AG04449 (cell line): ENCODE measurements around the gene ERCC6.
A peak's percentile ranks its signal among the peaks of the same experiment; 100 is the strongest.

ENCODE experiments used
- CTCF ChIA-PET: fragments of 350-600 bp; formaldehyde crosslinking; extraction: SDS; loops from one replicate; lab custom pipeline; 2021; ENCODE audit warnings: antibody characterized with exemption; lab: Yijun Ruan, JAX
- POLR2A ChIA-PET: fragments of 400-600, 350-600 bp; formaldehyde crosslinking; extraction: SDS; loops from one replicate; lab custom pipeline; 2020; ENCODE audit warnings: antibody characterized with exemption, inconsistent platforms; lab: Yijun Ruan, JAX
- DNase-seq: peaks from one replicate; pipeline ENCODE4 v3.0.0-alpha.2; 2010; ENCODE audit warnings: low read depth, low spot score
- H3K4me3 ChIP-seq: 2 replicates; pipeline ENCODE4 v1.5.1; 2011; ENCODE audit warnings: low read depth, mild to moderate bottlenecking, control low read depth, low read length
- CTCF ChIP-seq: IDR thresholded peaks from one replicate; pipeline ENCODE4 v1.5.1; 2011; ENCODE audit warnings: mild to moderate bottlenecking, moderate library complexity, low read length, control low read depth, inconsistent platforms; ENCODE audit not compliant: insufficient read depth; ENCODE audit errors: missing control alignments

Gene ERCC6

GRCh38 chr10:49542353-49542752, 3.4 kb upstream of the ERCC6 start:
- TF ChIP-seq CTCF: no peak
- ChIA-PET CTCF (interaction anchor here (4.0 kb wide), 1 partner anchor 49 kb away, joined by 22 read pairs; no protein-coding TSS in a partner anchor), POLR2A (no interaction called here)

GRCh38 chr10:49541762-49542161, 2.8 kb upstream of the ERCC6 start:
- no peak for DNase-seq
- H3K4me3 ChIP-seq: no peak overlapping the region
- no peak for TF ChIP-seq CTCF
- ChIA-PET CTCF (interaction anchor here (1.3 to 4.0 kb wide), 2 partner anchors 15 to 50 kb away, joined by 4 to 22 read pairs; no protein-coding TSS in a partner anchor), POLR2A (no interaction called here)

More at GRCh38 chr10:49542353-49542752, 3.4 kb upstream of the ERCC6 start:
- no peak overlapping the region for H3K4me3 ChIP-seq
- no peak for DNase-seq

- no peak overlapping the region for H3K4me3 ChIP-seq
These were observed 1.3 kb upstream of the ERCC6 start for GRCh38 chr10:49540056-49540797.

GRCh38 chr10:49539320-49539885, 482 bp upstream of the ERCC6 start:
- POLR2A ChIA-PET: interaction anchor here (0.5 to 2.8 kb wide), 4 partner anchors 11 to 933 kb away, joined by 3 to 15 read pairs (median 8); no protein-coding TSS in a partner anchor

More at GRCh38 chr10:49540056-49540797, 1.3 kb upstream of the ERCC6 start:
- DNase-seq: no peak
- TF ChIP-seq CTCF: no peak
- ChIA-PET CTCF (interaction anchor here (0.9 to 4.0 kb wide), 7 partner anchors 8 to 55 kb away, joined by 3 to 22 read pairs (median 6); no protein-coding TSS in a partner anchor), POLR2A (interaction anchor here (1.0 to 2.8 kb wide), 3 partner anchors 10 to 28 kb away, joined by 5 to 15 read pairs (median 11); no protein-coding TSS in a partner anchor)

DNA sequence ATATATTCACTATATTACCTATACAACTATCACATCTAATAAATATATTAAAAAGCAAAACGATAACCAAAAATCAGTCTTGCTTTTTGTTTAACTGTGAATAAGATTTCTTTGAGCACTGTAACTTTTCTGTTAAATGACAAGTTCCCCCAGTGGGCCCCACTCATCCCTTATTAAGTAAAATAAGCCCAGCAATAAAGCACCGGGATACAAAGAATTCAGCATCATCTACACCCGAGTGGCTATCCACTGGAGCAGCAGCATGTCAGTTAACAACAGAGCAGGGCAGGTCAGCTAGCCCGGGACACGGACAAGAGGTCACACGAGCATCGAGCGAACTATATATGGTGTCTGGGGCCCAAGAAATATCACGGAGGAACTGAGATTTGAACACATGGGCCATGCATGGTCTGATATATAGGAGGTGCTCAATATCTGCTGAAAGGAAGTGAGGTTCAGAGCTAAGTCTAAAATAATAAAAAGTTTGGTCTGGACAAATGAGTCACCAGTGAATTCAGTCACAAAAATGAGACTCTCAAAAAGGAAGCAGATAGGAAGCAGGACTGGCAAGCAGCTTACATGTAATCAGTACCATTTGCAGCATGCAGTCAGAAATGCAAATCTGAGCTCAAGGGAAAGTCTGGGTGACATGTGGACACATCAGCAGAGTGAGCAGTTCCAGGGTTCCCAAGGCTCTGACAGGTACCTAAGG, 4.1 kb downstream of the ERCC6 start:
- TF ChIP-seq CTCF: no peak
- ChIA-PET POLR2A (interaction anchor here (0.9 to 1.0 kb wide), 3 partner anchors 16 to 34 kb away, joined by 3 to 7 read pairs (median 4); no protein-coding TSS in a partner anchor), CTCF (interaction anchor here (1.0 to 1.2 kb wide), 4 partner anchors 13 to 58 kb away, joined by 3 to 5 read pairs (median 4); no protein-coding TSS in a partner anchor)
- no peak for DNase-seq
- no peak overlapping the region for H3K4me3 ChIP-seq

More at GRCh38 chr10:49539320-49539885, 482 bp upstream of the ERCC6 start:
- TF ChIP-seq CTCF: no peak
- CTCF ChIA-PET: interaction anchor here (0.9 to 4.0 kb wide), 10 partner anchors 9 to 56 kb away, joined by 3 to 22 read pairs (median 6); no protein-coding TSS in a partner anchor
- peak overlapping the region; percentile 75 for H3K4me3 ChIP-seq
- DNase-seq: no peak
